ENCODE measurements around the gene AK9.
"Not testable (repeated sequence)": the region's sequence is repeated elsewhere in the genome, so short reads cannot be mapped to it uniquely, and the experiment has no call there.

The AK9 gene

GRCh38 chr6:109478222-109478805, 212.7 kb downstream of the AK9 start:
- ATAC-seq, result no peak

GRCh38 chr6:109477725-109478124, 213.3 kb downstream of the AK9 start:
- ATAC-seq, result no peak

DNA sequence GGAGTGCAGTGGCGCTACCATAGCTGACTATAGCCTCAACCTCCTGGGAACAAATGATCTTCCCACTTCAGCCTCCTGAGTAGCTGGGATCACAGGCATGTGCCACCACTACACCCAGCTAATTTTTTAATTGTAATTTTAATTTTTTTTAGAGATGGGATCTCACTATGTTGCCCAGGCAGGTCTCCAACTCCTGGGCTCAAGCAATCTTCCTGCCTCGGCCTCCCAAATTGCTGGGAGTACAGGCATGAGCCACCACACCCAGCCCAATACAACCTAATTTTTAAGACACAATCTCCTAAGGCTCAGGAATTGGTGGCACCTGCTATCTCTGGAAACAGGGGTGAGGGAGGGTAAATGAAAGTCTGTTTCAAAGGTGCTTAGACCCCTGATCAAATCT, 213.8 kb downstream of the AK9 start:
- ATAC-seq, result no peak

GRCh38 chr6:109475625-109476024, 215.4 kb downstream of the AK9 start:
- ATAC-seq, result no peak

DNA sequence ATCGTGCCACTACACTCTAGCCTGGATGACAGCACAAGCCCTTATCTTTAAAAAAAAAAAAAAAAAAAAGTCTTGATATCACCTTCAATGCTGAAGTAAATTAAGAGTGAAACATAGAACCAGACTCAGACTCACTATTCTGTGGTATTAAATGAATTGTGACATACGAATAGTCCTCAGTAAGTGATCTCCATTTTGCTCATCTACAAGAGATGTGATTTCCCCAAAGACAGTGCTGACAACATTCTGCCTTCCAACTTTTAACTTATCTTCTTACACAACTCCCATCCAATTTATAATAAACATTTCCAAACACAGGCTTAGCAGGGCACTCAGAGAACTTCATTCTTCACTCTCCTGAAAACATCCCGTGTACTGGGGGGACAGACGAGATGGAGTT, 216.0 kb downstream of the AK9 start:
- ATAC-seq, result peak; percentile 59 to 71

- ATAC-seq, result no peak
Observed at GRCh38 chr6:109473120-109473519, 217.9 kb downstream of the AK9 start.

DNA sequence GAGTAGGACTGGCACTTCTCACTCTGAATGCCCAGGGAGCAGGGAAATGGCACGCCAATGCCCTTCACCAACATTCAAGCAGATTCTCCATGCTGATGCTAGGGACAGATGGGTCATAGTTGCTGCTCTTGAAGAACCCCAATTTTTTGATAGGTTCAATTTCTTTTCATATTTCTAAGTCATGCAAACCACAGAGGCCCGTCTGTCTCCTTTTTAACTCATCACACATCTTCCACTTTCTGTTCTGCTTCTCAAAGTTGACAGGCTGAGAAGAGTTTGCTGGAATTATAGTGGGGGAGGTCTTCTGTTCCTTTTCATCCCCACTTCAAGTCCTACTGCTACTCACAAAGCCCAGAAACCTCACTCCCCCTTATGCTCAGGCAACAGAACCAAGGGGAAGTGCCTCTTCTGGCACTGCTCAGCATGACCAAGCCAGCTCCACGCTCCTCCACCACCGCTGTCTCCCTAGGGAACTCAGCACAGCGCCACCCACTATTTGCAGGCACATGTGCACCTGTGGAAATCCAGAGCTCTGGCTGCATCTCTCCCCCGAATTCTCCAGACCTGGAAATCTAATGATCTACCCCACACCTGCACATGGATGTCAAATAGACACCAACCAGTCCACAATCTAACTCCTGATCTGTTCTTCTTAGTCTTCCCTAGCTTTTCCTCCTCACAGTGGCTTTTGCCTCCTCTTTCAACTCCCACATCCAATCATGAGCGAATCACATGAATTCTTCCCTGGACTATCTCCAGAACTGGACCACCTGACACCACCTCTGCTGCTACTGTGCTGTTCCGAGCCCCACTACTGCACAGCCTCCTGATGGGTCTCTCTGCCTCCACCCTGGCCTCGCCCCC, 218.6 kb downstream of the AK9 start:
- peak; percentile 58 to 74 for ATAC-seq

- ATAC-seq, result no peak
Observed at GRCh38 chr6:109471105-109471810, 219.7 kb downstream of the AK9 start.

DNA sequence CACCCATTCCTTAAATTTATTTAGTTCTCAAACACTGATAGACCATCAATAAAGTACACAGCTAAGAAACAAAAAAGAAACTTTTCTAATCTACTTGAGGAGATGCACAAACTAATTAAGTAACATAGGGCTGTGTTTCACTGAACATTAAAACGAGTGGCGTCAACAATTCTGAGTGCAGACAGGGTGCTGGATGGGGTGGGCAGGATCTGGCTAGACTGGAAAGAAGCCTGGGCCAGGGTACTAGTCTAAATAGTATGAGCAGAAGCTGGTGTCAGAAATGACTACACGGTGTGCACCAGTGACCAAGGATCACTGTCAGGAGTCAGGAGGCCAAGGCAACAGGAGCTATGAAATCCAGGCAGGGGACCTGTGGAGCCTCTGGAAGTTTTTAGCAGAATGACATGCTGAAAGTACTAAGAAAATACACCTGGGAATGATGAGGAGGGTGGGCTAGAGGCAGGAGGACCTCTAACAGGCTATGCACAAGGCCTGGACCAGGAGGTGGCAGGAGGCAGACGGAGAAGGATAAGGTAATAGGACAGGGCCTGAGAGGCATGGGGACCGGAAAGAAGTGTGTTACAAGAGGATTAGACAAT, 221.3 kb downstream of the AK9 start:
- no peak for ATAC-seq

- ATAC-seq, result no peak
Observed at GRCh38 chr6:109467696-109468095, 223.3 kb downstream of the AK9 start.

DNA sequence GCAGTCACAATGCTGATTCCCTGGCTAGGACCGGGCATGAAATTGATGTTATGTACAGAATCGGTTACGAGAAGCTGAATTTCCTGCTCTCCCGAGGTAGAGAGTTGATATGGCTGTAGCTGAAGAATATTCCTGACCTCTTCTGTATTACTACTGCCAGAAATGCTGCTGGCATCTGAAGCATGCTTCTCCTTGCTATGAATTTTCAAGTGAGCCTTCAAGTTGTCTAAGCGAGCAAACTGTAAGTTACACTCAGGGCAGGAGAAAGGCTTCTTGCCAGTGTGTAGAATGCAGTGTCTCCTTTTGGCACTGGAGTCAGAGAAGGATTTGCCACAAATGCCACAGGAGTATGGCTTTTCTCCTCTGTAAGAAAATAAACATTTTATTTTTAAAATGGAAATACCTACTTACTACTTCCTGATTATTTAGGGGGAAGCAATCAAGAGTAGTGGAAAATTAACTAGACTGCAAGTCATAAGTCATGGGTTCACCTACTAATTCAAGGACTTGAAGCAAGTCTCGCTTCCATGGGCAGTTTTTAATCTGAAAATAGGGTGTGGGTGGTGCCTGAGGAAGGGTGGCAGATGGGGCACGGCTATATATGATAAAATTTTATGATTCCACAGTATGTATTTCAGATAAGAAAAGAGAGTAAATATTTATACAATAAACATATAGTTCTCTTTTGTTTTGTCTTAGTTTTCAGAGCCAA, 224.6 kb downstream of the AK9 start:
- ATAC-seq, result no peak

DNA sequence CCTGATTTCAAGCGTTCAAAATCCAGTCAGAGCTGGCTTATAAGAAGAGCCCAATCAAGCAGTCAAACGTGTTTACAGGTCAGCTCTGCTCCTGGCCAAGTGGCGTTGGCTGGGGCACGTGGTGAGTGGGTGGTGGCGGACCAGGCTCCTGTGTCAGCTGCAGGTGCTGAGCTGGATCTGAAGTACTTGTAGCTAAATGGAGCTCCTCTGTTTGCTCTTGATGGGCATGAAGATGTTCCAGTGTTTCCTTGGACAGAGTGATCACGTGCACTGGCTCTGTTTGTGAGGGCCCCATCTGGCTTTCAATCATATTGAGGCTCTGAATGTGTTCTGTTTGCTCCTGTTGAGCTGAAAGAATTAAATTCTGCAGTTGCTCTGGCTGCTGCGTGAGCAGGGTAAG, 225.2 kb downstream of the AK9 start:
- ATAC-seq, result no peak

DNA sequence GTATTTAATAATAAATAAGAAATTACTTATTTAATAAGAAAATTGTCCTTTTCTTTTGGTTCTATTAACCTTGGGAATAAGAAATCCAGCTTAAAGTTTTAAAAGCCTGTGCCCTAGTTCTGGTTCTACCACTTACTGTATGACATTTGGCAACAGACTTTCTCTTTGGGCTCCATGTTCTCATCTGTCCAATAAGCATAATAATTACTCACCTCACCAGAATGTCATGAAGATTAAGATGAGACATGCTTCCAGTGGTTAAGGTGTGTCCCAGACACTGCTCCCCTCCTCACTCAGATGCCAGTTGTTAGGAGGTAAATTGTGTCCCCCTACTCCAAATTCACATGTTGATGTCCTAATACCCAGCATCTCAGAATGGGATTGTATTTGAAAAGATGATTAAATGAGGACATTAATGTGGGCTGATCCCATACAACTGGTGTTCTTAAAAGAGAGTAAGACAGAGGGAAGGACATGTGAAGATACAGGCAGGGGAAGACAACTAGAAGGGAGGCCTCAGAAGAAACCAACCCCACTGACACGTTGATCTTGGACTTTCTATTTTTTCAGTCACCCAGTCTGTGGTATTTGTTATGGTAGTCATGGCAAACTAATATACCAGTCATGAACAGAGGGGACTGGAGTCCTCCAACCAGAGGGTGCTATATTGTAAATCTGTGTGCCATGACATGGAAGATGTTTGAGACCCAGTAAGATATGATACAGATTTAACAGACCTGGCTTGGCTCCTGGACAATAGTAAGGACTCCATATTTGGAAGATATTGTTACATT, 229.1 kb downstream of the AK9 start:
- ATAC-seq, result peak; percentile 24 to 30

GRCh38 chr6:109461205-109461604, 229.8 kb downstream of the AK9 start:
- not testable (repeated sequence) for ATAC-seq

DNA sequence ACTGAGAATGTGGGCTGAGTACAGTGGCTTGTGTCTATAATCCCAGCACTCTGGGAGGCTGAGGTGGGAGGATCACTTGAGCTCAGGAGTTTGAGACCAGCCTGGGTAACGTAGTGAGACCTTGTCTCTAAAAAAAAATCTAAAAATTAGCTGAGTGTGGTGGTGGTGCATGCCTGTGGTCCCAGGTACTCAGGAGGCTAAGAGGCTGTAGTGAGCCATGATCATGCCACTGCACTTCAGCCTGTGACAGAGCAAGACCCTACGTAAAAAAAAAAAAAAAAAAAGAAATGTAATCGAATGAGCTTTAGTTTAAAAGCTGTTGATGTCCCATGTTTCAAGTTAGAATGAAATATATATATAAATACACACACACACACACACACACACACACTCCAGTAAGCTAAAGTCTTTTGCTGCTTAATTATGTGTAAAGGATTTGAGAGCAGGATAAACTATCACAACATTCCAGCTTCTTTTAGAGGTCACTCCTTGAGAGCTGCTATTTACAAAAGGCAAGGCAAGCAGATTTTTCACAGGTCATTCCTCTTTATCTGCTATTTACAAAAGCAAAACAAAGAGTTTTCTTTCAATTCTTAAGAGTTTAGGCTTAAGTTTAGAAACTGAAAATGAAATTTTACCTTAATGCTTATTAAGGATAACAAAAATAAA, 230.7 kb downstream of the AK9 start:
- no peak for ATAC-seq

DNA sequence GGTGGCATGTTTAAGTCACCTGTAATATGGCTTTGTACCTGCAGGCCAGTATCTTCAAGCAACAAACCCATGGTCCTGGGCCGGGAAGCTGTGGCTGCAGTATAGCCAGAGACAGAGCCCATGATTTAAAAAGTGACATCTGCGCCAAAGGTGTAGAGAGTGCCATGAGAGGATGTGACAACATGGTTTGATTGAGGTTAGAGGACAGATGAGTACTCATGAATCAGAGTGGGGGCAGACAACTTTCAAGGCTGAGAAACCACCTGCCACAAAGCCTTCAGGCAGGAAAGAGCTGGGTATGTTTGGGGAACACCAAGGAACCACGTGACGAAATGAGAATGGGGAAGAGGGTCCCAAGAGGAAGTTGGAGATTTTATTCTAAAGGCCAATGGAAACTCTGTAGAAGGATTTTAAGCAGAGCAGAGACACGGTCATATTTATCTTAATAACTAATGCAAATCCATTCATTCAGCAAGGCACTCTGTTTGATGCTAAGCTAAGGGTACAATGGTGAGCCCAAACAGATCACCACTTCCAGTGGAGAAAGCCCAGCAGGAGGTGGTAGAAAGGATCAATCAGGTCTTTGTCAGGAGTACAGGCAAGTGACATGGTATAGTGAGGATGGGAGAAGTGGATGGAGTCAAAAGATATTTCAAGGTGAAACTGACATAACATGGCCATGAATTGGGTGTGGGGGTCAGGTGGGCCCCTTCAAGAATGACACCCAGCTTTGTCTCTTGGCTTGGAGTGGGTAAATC, 232.0 kb downstream of the AK9 start:
- peak; percentile 69 to 73 for ATAC-seq

DNA sequence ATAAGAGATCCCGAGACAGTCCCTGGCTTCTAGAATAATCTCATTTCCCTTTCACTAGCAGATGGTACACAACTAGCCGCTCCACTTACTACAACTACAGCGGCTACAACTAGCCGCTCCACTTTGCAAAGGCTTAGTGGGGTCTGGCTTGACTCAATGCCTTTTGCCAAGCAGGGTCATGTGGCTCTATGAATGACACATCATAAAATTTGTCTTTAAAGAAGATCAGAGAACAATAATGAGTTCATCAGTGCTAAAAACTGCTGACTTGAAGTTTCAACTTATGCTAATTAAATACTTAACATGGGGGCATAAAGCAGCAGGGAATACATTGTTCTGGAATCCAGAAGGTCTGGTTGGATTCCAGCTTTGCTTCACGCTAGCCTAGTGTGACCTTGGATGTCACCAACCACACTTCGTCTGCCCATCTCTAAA, 233.4 kb downstream of the AK9 start:
- peak; percentile 7 to 11 for ATAC-seq

- no peak for ATAC-seq
Observed at GRCh38 chr6:109456710-109457561, 234.1 kb downstream of the AK9 start.

GRCh38 chr6:109456111-109456583, 234.9 kb downstream of the AK9 start:
- no peak for ATAC-seq

Data from activated CD4-positive, CD25-positive, alpha-beta regulatory T cell treated with anti-CD3 and anti-CD28 coated beads, Interleukin-2, amount 50 U/mL, for 24 hours (primary cell).